HG03135 (cell line): ENCODE results near the gene SUGCT.
"Not testable (repeated sequence)": the region's sequence is repeated elsewhere in the genome, so short reads cannot be mapped to it uniquely, and the experiment has no call there.

ENCODE experiments used
- ATAC-seq: cut with Tn5 transposase; IDR thresholded peaks from one replicate; pipeline ENCODE4 v1.9.1; 2021; ENCODE audit warnings: mild to moderate bottlenecking, moderate library complexity; ENCODE audit not compliant: unreplicated experiment

Gene SUGCT

GRCh38 chr7:40244226-40244625 is 109.4 kb downstream of the SUGCT start:
- ATAC-seq, result no peak

- ATAC-seq, result no peak
These were observed 113.9 kb downstream of the SUGCT start for GRCh38 chr7:40248681-40249080.

- ATAC-seq, result not testable (repeated sequence)
These were observed 118.6 kb downstream of the SUGCT start for GRCh38 chr7:40253444-40253843.

GRCh38 chr7:40263752-40264390 is 129.1 kb downstream of the SUGCT start:
- ATAC-seq, result no peak

DNA sequence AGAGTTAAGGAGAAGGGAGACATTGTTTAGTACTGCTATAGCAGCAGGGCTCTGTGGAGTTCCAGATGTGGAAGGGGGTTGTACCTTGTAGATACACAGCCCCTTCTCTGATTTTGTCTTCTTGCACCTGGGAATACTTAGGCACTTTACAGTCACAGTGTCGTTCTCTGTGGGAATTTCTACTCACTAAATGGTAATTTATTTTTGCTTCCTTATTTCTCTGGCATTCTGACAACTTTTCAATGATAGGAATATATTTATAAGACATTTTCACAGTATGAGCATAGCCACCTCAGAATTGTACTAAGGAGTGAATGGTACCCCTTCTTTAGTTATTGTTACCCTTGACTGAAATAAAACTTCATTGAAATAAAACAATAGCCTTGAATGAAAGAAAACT is 132.8 kb downstream of the SUGCT start:
- ATAC-seq, result no peak

DNA sequence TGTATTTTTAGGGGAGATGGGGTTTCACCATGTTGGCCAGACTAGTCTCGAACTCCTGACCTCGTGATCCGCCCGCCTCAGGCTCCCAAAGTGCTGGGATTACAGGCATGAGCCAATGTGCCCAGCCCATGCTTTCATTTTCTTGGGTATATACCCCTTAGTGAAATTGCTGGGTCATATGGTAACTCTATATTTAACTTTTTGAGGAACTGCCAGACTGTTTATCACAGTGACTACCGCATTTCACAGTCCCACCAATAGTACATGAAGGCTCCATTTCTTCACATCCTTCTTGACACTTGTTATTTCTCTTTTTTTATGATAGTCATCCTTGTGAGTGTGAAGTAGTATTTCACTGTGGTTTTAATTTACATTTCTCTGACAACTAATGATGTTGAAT is 134.0 kb downstream of the SUGCT start:
- not testable (repeated sequence) for ATAC-seq

DNA sequence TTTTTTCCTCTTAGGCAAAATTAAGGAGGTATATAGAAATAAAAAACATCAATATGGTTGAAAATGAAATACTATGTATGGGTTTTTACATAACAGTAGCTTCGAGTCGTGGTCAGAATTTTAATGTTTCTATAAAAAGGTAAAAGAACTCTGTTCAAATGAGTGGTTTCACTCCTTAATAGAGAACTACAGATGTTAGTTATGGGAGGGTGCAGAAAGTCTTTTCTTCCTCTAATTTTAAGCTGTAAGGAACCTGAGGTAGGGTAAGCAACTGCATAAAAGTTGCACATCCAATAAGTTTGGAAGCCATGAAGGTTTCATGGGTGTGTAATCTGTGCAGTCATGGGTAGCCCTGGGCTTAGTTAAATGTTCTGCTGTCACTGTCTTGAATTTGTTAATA is 141.3 kb downstream of the SUGCT start:
- no peak for ATAC-seq

DNA sequence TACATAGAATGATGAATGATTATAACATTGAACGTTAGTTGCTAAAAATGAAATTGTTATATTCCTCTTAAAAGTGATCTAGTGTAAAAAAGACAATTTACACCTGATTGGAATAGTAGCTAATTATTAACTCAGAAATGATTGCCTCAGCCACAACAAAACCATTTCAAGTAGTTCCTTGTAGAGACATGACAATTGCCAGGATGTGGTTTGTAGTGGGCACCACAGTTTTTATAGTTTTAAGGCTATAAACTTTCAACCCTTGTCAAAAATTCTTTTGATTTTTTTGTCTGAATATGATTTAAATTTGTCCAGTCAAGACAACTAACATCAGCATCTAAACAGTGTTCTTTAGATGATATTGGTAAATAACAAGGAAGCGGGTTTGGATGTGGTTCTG is 145.2 kb downstream of the SUGCT start:
- no peak for ATAC-seq

DNA sequence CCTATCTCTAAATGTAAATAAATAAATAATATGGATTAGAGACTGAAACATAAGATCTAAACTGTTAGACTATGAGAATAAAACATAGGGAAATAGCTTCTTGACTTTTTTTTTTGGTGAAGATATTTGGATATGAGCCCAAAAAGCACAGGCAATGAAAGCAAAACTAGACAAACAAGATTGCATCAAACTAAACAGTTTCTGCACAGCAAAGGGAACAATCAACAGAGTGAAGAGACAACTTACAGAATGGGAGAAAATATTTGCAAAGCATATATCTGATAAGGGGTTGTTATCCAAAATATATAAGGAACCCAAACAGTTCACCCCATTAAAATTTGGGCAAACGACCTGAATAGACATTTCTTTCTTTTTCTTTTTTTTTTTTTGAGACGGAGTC is 148.1 kb downstream of the SUGCT start:
- ATAC-seq, result no peak

GRCh38 chr7:40283391-40283790 is 148.6 kb downstream of the SUGCT start:
- ATAC-seq, result no peak

DNA sequence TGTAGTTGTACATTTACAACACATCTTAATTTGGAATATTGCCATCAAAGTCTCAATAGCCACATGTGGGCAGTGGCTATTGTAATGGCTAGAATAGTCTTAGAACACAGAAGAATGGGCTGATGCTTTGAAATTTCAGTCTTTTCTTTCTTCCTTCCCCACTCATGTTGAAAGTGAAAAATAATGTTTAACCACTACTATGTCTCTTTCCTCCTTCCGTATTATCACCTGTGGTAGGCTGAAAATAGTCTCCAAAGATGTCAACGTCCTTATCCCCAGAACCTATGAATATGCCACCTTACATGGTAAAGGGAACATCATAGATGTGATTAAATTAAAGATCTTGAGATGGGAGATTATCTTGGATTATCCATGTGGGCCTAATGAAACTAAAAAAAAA is 154.0 kb downstream of the SUGCT start:
- ATAC-seq, result no peak

- ATAC-seq, result no peak
These were observed 163.0 kb downstream of the SUGCT start for GRCh38 chr7:40297741-40298311.

DNA sequence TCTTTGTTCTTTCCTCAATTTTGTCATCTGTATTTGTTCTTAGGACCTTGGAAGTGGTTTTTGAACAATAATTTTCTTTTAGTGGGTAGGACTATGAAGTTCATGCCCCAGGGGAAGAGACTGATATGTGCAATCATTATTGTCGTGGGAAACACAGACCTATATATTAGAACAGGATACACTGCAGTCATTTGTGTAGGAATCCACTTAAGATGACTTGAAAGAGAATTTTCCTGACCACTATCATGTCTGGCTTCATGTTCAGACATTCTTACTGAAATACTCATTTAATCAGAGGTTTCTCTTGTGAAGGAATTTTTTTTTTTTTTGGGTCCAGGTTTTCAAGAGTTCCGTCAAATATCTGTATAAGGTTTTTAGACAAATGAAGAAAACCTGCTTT is 163.6 kb downstream of the SUGCT start:
- ATAC-seq, result no peak

GRCh38 chr7:40299097-40299496 is 164.3 kb downstream of the SUGCT start:
- peak; percentile 58 for ATAC-seq

DNA sequence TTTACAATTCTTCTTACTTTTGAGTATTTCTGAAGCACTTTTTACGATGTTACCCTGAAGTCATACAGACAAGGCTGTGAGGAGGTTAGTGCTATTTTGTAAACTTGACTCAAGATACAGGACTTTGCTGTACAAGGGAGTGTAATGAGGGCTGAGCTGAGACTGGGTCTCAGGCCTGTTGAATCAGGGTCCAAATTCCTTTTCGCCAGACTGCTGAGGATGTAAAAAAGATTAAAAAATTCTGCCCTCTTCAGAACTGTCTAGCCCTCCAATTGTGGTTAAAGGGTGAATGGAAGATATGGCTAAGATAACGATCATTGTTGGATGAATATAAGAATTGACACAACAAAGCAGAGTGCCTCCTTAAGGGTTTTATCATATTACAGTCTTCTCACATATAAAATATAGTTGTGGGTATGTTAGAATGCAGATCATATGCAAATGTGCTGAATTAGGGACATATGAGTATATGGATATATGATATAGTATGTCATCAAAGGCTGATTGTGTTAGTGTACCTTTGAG is 165.4 kb downstream of the SUGCT start:
- ATAC-seq, result no peak

GRCh38 chr7:40301486-40302068 is 166.8 kb downstream of the SUGCT start:
- ATAC-seq, result no peak

- no peak for ATAC-seq
These were observed 169.2 kb downstream of the SUGCT start for GRCh38 chr7:40303996-40304395.

DNA sequence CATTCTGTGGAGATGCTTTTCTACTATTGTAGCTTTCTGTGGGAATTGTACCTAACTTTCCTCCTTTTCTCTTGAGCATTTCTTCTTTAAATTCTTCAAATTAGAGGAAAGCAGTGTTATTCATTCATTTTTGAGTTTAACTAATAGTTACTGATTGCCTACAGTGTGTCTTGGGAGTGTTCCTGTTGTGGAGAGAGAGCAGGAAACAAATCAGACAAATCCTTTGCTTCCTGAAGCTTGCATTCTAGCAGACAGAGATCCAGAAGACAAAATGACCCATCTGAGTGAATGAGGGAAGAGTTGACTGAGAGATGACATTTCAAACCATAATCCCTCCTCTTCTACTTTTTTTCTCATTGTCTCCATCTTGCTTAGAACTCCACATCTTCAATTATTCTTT is 170.4 kb downstream of the SUGCT start:
- ATAC-seq, result no peak

- no peak for ATAC-seq
These were observed 171.2 kb downstream of the SUGCT start for GRCh38 chr7:40306025-40306424.

DNA sequence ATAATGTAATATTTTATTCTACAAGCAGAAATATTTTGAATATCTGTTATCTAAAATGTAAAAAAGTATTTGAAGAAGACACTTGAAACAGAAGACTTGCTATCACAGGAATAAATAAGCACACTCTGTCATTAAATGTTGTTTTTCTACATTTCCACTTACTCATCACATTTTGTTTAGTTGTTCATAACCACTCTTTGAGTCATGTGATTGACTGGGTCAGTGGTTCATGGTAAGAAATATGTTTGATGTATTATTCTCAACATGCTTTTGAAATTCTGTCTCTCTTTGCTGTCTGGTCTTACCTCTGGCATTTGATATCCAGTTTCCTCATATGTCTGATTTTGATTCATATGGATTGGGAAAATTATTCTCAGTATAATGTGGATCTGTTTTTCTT is 171.8 kb downstream of the SUGCT start:
- no peak for ATAC-seq

DNA sequence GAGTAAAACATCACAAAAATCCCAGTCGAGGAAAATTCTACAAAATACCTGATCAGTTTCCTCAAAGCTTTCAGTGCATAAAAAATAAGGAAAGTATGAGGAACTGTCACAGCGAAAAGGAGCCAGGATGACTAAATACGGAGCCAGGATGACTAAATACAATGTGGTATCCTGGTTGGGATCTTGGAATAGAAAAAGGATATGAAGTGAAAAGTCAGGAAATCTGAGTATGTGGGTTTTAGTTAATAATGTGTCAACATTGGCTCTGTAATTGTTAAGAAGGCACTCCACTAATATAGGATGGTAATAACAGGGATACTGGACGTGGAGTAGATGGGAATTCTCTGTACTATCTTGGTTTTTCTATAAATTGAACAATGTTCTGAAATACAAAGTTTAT is 175.5 kb downstream of the SUGCT start:
- ATAC-seq, result no peak

DNA sequence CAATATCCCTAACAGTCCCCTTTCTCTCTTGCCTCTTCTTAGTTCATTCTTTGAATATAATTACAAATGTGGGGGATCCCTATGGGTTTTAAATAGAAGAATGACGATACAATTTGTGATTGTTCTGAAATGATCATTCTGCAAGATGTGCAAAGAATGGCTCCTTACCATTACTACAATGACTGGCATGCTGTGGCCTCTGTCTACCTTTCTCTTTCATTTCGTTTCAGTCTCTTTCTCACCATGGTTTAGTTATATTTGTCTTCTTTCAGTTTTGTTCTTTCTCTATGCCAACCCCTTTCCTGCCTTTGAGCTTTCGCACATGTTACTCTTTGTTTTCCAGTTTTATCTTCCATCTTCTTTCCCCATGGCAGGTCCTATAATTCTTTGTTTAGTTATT is 176.5 kb downstream of the SUGCT start:
- ATAC-seq, result peak; percentile 99
